Keratinocyte (primary cell): ENCODE results near the gene ACACA. TPM values are rescaled to one million over a fixed set of nuclear protein-coding genes. Genes with fewer than 3 reads are reported as not detected.

ENCODE experiments used
- DNase-seq: peaks from one replicate; pipeline ENCODE4 v3.0.0-alpha.2; 2011; ENCODE audit warnings: low read depth, missing footprints, low spot score
- FAIRE-seq: peaks from 2 replicates; lab custom pipeline; 2011; peaks lifted over from hg19 to GRCh38; lab: Jason Lieb, UNC
- H2AFZ ChIP-seq: 2 replicates; pipeline ENCODE4 v1.6.0; 2012; ENCODE audit warnings: low read length, control low read depth, inconsistent platforms; ENCODE audit not compliant: control insufficient read depth
- H3K27ac ChIP-seq: 2 replicates; pipeline ENCODE4 v1.5.1; 2011; ENCODE audit warnings: low read length; ENCODE audit not compliant: control insufficient read depth, insufficient read depth
- H3K27me3 ChIP-seq: 3 replicates; pipeline ENCODE4 v1.6.0; 2011; ENCODE audit warnings: low read length; ENCODE audit not compliant: control insufficient read depth, insufficient read depth; ENCODE audit errors: extremely low read depth
- H3K36me3 ChIP-seq, 2 experiments: 2 replicates in 1 of 2; 3 replicates in 1 of 2; pipeline ENCODE4 v1.5.1; 2011; ENCODE audit warnings: low read length in 2 of 2, mild to moderate bottlenecking in 1 of 2; ENCODE audit not compliant: control insufficient read depth in 2 of 2, insufficient read depth in 2 of 2; ENCODE audit errors: extremely low read depth in 1 of 2
- H3K4me1 ChIP-seq: 3 replicates; pipeline ENCODE4 v1.5.1; 2011; ENCODE audit warnings: low read length; ENCODE audit not compliant: control insufficient read depth, insufficient read depth; ENCODE audit errors: extremely low read depth
- H3K4me2 ChIP-seq: 3 replicates; pipeline ENCODE4 v1.6.0; 2011; ENCODE audit warnings: low read depth, low read length; ENCODE audit not compliant: control insufficient read depth, insufficient read depth; ENCODE audit errors: extremely low read depth
- H3K4me3 ChIP-seq, 3 experiments: fragments of 200-600 bp in 1 of 3; sonication (generic) in 1 of 3; 2 replicates in 2 of 3; 3 replicates in 1 of 3; pipeline ENCODE4 v1.5.1; 2011 to 2016; ENCODE audit warnings: low read length in 3 of 3, mild to moderate bottlenecking in 3 of 3, control low read depth in 2 of 3, inconsistent platforms in 1 of 3, low read depth in 1 of 3, mixed read lengths in 1 of 3, mixed run types in 1 of 3, moderate library complexity in 1 of 3; ENCODE audit not compliant: control insufficient read depth in 2 of 3, insufficient read depth in 2 of 3; ENCODE audit errors: extremely low read depth in 1 of 3
- H3K79me2 ChIP-seq: 2 replicates; pipeline ENCODE4 v1.6.0; 2012; ENCODE audit warnings: low read length; ENCODE audit not compliant: control insufficient read depth, insufficient read depth
- H3K9ac ChIP-seq: 3 replicates; pipeline ENCODE4 v1.6.0; 2011; ENCODE audit warnings: low read length; ENCODE audit not compliant: control insufficient read depth, insufficient read depth; ENCODE audit errors: extremely low read depth
- H3K9me1 ChIP-seq: 3 replicates; pipeline ENCODE4 v1.6.0; 2011; ENCODE audit warnings: low read length; ENCODE audit not compliant: control insufficient read depth, insufficient read depth; ENCODE audit errors: extremely low read depth
- H3K9me3 ChIP-seq: 2 replicates; pipeline ENCODE4 v1.5.1; 2012; ENCODE audit warnings: low read depth, low read length; ENCODE audit not compliant: control insufficient read depth
- H4K20me1 ChIP-seq: 3 replicates; pipeline ENCODE4 v1.6.0; 2011; ENCODE audit warnings: low read length; ENCODE audit not compliant: control insufficient read depth, insufficient read depth; ENCODE audit errors: extremely low read depth
- EZH2 ChIP-seq: IDR thresholded peaks from one replicate; pipeline ENCODE4 v1.6.1; 2012; ENCODE audit warnings: inconsistent platforms, mild to moderate bottlenecking, low read length, moderate library complexity
- dilution Hi-C: fragments of 300-500 bp; cut with MboI; formaldehyde crosslinking; loops from one replicate; pipeline ENCODE4 v1.7.0; 2020; ENCODE audit warnings: low sequenced_read_pairs; ENCODE audit not compliant: extremely low pct_ligation_motif_present
- polyA plus RNA-seq, 5 experiments: library from polyadenylated mRNA; depleted of rRNA in 3 of 5; stranded (reverse) in 3 of 5; stranded (forward) in 1 of 5; unstranded in 1 of 5; fragments of >200 nt; gene quantifications; 1 replicate in 1 of 5; 2 replicates in 3 of 5; 3 replicates in 1 of 5; pipeline versions ENCODE4 v1.2.1 to v1.2.3, GENCODE V29; 2011 to 2012; ENCODE audit warnings: missing spikeins in 2 of 5, low read depth in 1 of 5, low replicate concordance in 1 of 5
- TF ChIP-seq, protein P1 (sequence below), 3 experiments: IDR thresholded peaks in 1 of 3; conservative IDR thresholded peaks in 1 of 3; optimal IDR thresholded peaks in 1 of 3; 2 replicates in 2 of 3; 3 replicates in 1 of 3; pipeline versions ENCODE3 to v1.5.1; 2011; ENCODE audit warnings: low read length in 3 of 3, mild to moderate bottlenecking in 3 of 3, moderate library complexity in 2 of 3, control low read depth in 1 of 3, inconsistent platforms in 1 of 3; ENCODE audit not compliant: insufficient read depth in 2 of 3; ENCODE audit errors: extremely low read depth in 1 of 3

Gene ACACA
- polyA plus RNA-seq, 1 donor (not counting 4 experiments of a cell fraction or from before 2014, with no cell fraction given) = 85.8 TPM

DNA sequence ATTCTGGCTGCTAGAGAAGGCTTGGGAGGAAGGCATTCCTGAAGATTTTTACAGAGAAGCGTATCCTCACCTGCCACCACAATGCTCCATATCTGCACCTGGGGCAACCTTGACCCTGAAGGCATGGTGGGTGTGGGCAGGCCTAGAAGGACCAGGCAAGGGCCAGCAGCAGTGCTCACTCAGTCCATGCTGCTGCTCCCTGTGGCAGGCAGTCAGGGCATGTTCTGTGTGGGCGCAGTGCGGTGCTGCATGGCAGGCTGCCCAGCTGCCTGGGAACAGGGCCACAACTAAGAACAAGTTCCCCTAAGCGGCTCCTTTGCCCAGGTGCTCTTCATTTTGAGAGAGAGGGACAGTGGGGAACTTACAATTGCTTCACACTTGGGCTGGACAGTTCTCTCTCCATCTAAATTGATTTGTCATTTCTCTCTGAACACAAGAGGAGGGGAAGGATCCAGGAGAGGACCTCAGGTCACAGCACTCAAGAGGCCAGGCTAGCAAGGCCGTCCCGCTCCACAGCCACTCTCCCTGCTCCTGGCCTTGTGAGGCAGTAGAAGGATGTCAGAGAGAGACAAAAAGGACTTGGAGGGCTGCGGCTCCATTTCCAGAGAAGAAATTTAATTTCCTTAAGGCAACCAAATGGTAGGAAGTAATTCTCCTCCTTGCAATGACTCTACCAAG, 299.1 kb downstream of the ACACA start:
- H3K9ac ChIP-seq = no peak overlapping the region
- DNase-seq = no peak

GRCh38 chr17:37106049-37106448, 300.6 kb downstream of the ACACA start:
- Histone ChIP-seq H3K27ac (no peak overlapping the region), H3K27me3 (no peaks in the 10 kb centered on the region), H3K9me1 (no peaks in the 10 kb centered on the region), H2AFZ (no peak overlapping the region), H3K4me3 (no peak overlapping the region), H3K4me1 (peaks cover 10% of the 10 kb centered on the region), H4K20me1 (no peaks in the 10 kb centered on the region), H3K9me3 (no peaks in the 10 kb centered on the region), H3K36me3 (peaks cover 22 to 33% of the 10 kb centered on the region in 2 experiments), H3K9ac (no peak overlapping the region), H3K4me2 (no peak overlapping the region), H3K79me2 (no peaks in the 10 kb centered on the region)
- dilution Hi-C loops = no loop called here
- no peak for DNase-seq
- no peak for FAIRE-seq
- no peak for TF ChIP-seq EZH2
- TF ChIP-seq, protein P1, sequence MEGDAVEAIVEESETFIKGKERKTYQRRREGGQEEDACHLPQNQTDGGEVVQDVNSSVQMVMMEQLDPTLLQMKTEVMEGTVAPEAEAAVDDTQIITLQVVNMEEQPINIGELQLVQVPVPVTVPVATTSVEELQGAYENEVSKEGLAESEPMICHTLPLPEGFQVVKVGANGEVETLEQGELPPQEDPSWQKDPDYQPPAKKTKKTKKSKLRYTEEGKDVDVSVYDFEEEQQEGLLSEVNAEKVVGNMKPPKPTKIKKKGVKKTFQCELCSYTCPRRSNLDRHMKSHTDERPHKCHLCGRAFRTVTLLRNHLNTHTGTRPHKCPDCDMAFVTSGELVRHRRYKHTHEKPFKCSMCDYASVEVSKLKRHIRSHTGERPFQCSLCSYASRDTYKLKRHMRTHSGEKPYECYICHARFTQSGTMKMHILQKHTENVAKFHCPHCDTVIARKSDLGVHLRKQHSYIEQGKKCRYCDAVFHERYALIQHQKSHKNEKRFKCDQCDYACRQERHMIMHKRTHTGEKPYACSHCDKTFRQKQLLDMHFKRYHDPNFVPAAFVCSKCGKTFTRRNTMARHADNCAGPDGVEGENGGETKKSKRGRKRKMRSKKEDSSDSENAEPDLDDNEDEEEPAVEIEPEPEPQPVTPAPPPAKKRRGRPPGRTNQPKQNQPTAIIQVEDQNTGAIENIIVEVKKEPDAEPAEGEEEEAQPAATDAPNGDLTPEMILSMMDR (optimal IDR thresholded peaks at IDR 0.05 in 1 of 3, IDR thresholded peaks at IDR 0.05 in 1 of 3, conservative IDR thresholded peaks at IDR 0.05 in 1 of 3; ENCODE audit: extremely low read depth in 1 of 3, insufficient read depth in 2 of 3, low read length in 3 of 3) = no peak

More for the DNA sequence above, 299.1 kb downstream of the ACACA start:
- Histone ChIP-seq H3K36me3 (peaks cover 21 to 32% of the 10 kb centered on the region in 2 experiments), H3K4me1 (peaks cover 10% of the 10 kb centered on the region), H3K4me3 (no peak overlapping the region), H3K4me2 (no peak overlapping the region), H4K20me1 (no peaks in the 10 kb centered on the region), H3K27me3 (no peaks in the 10 kb centered on the region), H2AFZ (no peak overlapping the region), H3K9me3 (no peaks in the 10 kb centered on the region), H3K27ac (no peak overlapping the region), H3K9me1 (no peaks in the 10 kb centered on the region), H3K79me2 (no peaks in the 10 kb centered on the region)
- dilution Hi-C loops = no loop called here
- FAIRE-seq = no peak
- TF ChIP-seq, protein P1 (optimal IDR thresholded peaks at IDR 0.05 in 1 of 3, IDR thresholded peaks at IDR 0.05 in 1 of 3, conservative IDR thresholded peaks at IDR 0.05 in 1 of 3; ENCODE audit: extremely low read depth in 1 of 3, insufficient read depth in 2 of 3, low read length in 3 of 3) = no peak
- no peak for TF ChIP-seq EZH2
